DND-41 (cell line): ENCODE measurements around the gene PRSS23.

Experiments used
- EZH2 ChIP-seq: IDR thresholded peaks from 3 replicates; pipeline ENCODE4 v1.6.1; 2012; ENCODE audit warnings: borderline replicate concordance, low read depth, mild to moderate bottlenecking, moderate library complexity, low read length, inconsistent platforms; ENCODE audit not compliant: severe bottlenecking
- TF ChIP-seq, protein P1 (sequence below): IDR thresholded peaks from 2 replicates; pipeline ENCODE4 v1.5.1; 2012; ENCODE audit warnings: borderline replicate concordance, low read length, moderate library complexity, mild to moderate bottlenecking; ENCODE audit not compliant: poor library complexity, severe bottlenecking; ENCODE audit errors: extremely low read depth

GRCh38 chr11:86760577-86760976 is 39.8 kb upstream of the PRSS23 start:
- TF ChIP-seq, protein P1, sequence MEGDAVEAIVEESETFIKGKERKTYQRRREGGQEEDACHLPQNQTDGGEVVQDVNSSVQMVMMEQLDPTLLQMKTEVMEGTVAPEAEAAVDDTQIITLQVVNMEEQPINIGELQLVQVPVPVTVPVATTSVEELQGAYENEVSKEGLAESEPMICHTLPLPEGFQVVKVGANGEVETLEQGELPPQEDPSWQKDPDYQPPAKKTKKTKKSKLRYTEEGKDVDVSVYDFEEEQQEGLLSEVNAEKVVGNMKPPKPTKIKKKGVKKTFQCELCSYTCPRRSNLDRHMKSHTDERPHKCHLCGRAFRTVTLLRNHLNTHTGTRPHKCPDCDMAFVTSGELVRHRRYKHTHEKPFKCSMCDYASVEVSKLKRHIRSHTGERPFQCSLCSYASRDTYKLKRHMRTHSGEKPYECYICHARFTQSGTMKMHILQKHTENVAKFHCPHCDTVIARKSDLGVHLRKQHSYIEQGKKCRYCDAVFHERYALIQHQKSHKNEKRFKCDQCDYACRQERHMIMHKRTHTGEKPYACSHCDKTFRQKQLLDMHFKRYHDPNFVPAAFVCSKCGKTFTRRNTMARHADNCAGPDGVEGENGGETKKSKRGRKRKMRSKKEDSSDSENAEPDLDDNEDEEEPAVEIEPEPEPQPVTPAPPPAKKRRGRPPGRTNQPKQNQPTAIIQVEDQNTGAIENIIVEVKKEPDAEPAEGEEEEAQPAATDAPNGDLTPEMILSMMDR: no peak
- TF ChIP-seq EZH2: no peak
